GM12878 (cell line): ENCODE measurements around the gene RAC2. TPM values are rescaled to one million over a fixed set of nuclear protein-coding genes. Genes with fewer than 3 reads are reported as not detected.

ENCODE experiments used
- ASH2L ChIP-seq: fragments of 300-600, 200-600 bp; sonication (generic); IDR thresholded peaks from 2 replicates; pipeline ENCODE4 v1.6.1; 2017; ENCODE audit warnings: low read depth, mild to moderate bottlenecking, borderline replicate concordance
- CTCF ChIP-seq, 3 experiments: IDR thresholded peaks in 2 of 3; conservative IDR thresholded peaks in 1 of 3; 2 replicates each; pipeline ENCODE4 v1.5.1; 2011; ENCODE audit warnings: low read depth in 3 of 3, low read length in 3 of 3, mild to moderate bottlenecking in 3 of 3, control low read depth in 2 of 3, moderate library complexity in 2 of 3, inconsistent platforms in 1 of 3, mixed read lengths in 1 of 3; ENCODE audit not compliant: control insufficient read depth in 2 of 3, insufficient read depth in 1 of 3; ENCODE audit errors: extremely low read depth in 1 of 3
- CUX1 ChIP-seq: IDR thresholded peaks from 2 replicates; pipeline ENCODE4 v1.6.1; 2012; ENCODE audit warnings: improper control_type of control experiment, low read depth, low read length; ENCODE audit not compliant: insufficient replicate concordance
- GABPA ChIP-seq: IDR thresholded peaks from 2 replicates; pipeline ENCODE4 v1.6.1; 2014; ENCODE audit warnings: antibody characterized with exemption, low read depth, mild to moderate bottlenecking, inconsistent platforms
- HDAC6 ChIP-seq: fragments of 200-600 bp; sonication (generic); IDR thresholded peaks from one replicate; pipeline ENCODE4 v1.8.0; 2017; ENCODE audit warnings: antibody characterized with exemption; ENCODE audit not compliant: unreplicated experiment
- MLLT1 ChIP-seq: fragments of 450-650 bp; IDR thresholded peaks from 2 replicates; pipeline ENCODE4 v1.6.1; 2016; ENCODE audit warnings: mild to moderate bottlenecking
- SIN3A ChIP-seq: IDR thresholded peaks from 2 replicates; pipeline ENCODE4 v1.6.1; 2012; ENCODE audit warnings: low read depth, low read length, improper control_type of control experiment
- SMARCA5 ChIP-seq: fragments of 450-650 bp; IDR thresholded peaks from 2 replicates; pipeline ENCODE4 v1.6.1; 2017; ENCODE audit warnings: mild to moderate bottlenecking
- SMC3 ChIP-seq: IDR thresholded peaks from 2 replicates; pipeline ENCODE4 v1.6.1; 2011; ENCODE audit warnings: low read length, improper control_type of control experiment, borderline replicate concordance
- TCF12 ChIP-seq: IDR thresholded peaks from 2 replicates; pipeline ENCODE4 v1.6.1; 2011; ENCODE audit warnings: low read depth, mild to moderate bottlenecking, low read length
- WRNIP1 ChIP-seq: IDR thresholded peaks from 2 replicates; pipeline ENCODE4 v1.6.1; 2011; ENCODE audit warnings: low read depth, low read length, improper control_type of control experiment, borderline replicate concordance
- ZNF687 ChIP-seq: fragments of 450-650 bp; IDR thresholded peaks from 2 replicates; pipeline ENCODE4 v1.6.1; 2017; ENCODE audit warnings: mild to moderate bottlenecking, moderate library complexity
- polyA plus RNA-seq, 11 experiments: library from polyadenylated mRNA; depleted of rRNA in 4 of 11; unstranded in 6 of 11; stranded (reverse) in 5 of 11; fragments of >200 nt; fragmentation: Nextera tagmentation in 4 of 11; fragmentation: Illumina TruSeq in 1 of 11; extraction: Ambion mirVana in 4 of 11; extraction: Trizol in 1 of 11; gene quantifications; 1 replicate in 1 of 11; 2 replicates in 10 of 11; pipeline versions ENCODE4 v1.2.1 to v1.2.3, GENCODE V29; 2011 to 2016; ENCODE audit warnings: inconsistent platforms in 2 of 11, missing spikeins in 2 of 11, low read depth in 1 of 11
- total RNA-seq, 4 experiments: library from RNA; depleted of rRNA in 3 of 4; stranded (reverse); fragments of >200 nt in 3 of 4; fragmentation: Illumina TruSeq in 1 of 4; extraction: Trizol in 1 of 4; gene quantifications; 2 replicates each; pipeline versions ENCODE4 v1.2.1 to v1.2.3, GENCODE V29; 2013 to 2021

RAC2 gene
- total and polyA plus RNA-seq, 10 of the 15 experiments (the other 5 are each of a cell fraction or from before 2014, with no cell fraction given): 102 to 386 (median 304) TPM

GRCh38 chr22:37198258-37199102 is 45.6 kb downstream of the RAC2 start (continued):
- TF ChIP-seq CUX1: no peak
- no peak for TF ChIP-seq GABPA
- TF ChIP-seq SMC3: peak; percentile 69
- TF ChIP-seq WRNIP1: no peak
- peak; percentile 67 to 89 (median 80) for TF ChIP-seq CTCF (IDR thresholded peaks at IDR 0.05 in 2 of 3, conservative IDR thresholded peaks at IDR 0.05 in 1 of 3; ENCODE audit: control insufficient read depth in 2 of 3, extremely low read depth in 1 of 3, insufficient read depth in 1 of 3, low read depth in 3 of 3, low read length in 3 of 3)
- TF ChIP-seq TCF12: 0 out of 2 replicates have a peak, but pooled peaks have one; percentile 33
- TF ChIP-seq ASH2L: no peak
- peak; percentile 21; the same call in 1 of the 2 replicates for TF ChIP-seq SMARCA5
- TF ChIP-seq ZNF687: peak; percentile 35; the same call in 1 of the 2 replicates
- TF ChIP-seq MLLT1: 0 out of 2 replicates have a peak, but pooled peaks have one; percentile 17
- no peak for TF ChIP-seq HDAC6
- TF ChIP-seq SIN3A: no peak
- TF ChIP-seq, all 136 proteins: peak for 15
